Femur (tissue), 1 donor: ENCODE data around the gene ARHGEF1.
"Not testable (repeated sequence)": the region's sequence is repeated elsewhere in the genome, so short reads cannot be mapped to it uniquely, and the experiment has no call there.

Source experiments
- DNase-seq: peaks from one replicate; pipeline ENCODE4 v3.0.0-alpha.2; 2017

ARHGEF1 gene

DNA sequence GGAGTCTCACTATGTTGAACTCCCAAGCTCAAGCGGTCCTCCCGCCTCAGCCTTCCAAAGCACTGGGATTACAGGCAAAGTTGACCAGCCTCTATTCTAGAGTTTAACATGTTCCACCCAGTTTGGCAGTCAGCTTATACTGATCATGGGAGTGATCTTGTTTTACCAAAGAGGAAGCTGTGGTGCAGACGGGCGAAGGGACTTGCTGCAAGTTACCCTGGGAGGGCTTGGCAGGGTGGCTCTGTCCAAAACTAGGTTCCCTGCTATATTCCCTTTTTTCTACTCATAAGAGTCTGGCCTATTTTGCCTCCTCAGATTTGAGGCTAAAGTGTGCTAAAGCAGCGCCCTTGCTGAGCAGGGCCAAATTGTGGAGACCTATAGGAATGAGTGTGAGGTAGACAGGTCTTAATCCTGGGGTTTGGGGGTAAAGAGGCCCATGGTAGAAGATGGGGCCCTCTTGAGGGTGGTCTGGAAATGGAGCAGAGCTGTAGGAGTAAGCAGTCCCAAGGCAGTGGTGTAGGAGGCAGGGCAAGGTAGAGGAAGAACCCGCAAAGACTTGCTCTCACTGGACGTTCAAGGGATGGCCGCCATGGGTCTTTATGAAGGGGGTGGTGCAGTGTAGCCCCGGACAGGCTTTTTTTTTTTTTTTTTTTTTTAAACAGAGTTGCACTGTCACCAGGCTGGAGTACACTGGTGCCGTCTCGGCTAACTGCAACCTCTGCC, 19.6 kb upstream of the ARHGEF1 start:
- DNase-seq = no peak

DNA sequence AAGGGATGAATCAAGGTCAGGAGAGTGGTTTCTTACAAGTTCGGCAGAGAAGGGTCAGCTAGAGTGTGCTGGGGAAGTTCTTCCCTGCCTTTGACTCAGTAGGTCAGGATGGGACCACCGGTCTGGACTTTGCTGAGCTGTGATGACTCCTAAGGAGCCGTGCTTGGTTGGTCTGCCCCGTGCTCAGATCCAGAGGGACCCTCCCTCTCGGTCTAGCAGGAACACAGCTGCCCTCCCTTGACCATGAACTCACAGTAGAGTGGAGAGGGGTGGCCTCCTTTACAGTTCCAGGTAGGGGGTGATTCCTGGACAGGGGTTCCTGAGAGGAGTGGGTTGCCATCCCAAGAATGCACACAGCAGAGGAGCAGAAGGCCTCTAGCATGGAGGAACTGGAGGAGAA, 18.6 kb upstream of the ARHGEF1 start:
- DNase-seq = no peak

DNA sequence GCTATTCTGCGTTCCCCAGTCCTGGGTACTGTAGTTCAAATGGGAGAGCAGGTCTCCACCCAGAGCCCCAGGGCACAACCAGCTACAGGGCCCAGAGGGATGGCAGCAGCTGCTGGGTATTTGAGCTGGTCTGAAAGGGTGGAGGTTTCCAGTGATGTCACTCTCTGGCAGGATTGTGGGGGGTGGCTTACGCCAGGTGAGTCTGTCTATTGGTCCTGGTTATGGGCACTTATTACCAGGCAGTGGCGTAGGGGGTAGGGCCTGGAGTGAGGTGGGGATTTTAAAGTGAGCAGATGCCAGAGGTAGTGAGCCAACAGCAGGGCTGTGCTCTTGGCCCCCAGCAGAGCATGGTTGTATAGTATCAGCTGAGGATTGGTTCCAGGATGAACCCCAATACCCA, 16.7 kb upstream of the ARHGEF1 start:
- DNase-seq = no peak

DNA sequence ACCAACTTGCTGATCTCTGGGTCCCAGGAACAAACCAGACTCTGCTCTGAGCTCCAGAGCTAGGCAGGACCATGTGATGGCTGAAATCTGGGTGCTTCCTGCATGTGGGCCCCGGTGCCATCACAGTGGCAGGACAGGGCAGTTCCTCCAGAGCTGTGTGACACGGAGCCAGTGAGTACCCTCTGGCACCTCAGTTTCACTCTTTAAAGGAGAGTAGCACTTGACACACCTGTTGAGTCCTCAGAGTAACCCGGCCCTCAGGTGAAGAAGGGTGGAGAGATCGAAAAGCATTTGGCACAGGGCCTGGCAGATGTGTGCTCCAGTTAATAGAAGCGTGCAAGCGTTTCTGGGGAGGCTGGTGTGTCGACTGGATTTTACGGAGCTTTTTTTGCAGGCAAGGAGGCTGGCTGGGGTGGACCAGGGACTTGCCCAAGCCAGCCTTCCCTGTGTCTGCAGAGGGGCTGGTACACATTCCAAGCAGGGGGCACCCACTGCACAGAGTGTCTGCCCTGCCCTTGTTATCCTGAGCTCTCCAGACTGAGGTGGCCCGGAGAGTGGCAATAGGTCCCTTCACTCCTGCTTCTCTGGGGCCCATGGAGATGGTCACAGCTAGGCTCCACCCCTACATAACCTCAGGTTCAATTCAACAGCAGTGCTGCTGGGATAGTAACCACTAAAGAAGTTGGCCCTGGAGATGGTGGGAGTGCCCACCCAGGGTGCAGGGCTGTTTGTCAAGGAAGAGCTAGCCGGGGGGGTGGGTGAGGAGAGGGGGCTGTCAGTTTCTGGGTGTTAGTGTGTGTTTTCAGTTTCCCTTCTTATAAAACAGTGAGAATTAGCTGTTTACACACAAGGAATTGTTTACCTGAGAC, 14.6 kb upstream of the ARHGEF1 start:
- DNase-seq = no peak

DNA sequence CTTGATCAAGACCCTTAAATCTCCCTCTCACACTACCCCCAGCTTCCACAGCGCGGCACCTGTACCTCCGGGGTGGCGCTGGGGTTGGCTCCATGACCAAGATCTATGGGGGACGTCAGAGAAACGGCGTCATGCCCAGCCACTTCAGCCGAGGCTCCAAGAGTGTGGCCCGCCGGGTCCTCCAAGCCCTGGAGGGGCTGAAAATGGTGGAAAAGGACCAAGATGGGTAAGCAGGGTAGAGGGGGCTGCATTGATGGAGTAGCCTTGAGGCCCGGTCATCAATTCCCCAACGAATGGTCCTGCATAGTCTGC, 14.0 kb upstream of the ARHGEF1 start:
- no peak for DNase-seq

DNA sequence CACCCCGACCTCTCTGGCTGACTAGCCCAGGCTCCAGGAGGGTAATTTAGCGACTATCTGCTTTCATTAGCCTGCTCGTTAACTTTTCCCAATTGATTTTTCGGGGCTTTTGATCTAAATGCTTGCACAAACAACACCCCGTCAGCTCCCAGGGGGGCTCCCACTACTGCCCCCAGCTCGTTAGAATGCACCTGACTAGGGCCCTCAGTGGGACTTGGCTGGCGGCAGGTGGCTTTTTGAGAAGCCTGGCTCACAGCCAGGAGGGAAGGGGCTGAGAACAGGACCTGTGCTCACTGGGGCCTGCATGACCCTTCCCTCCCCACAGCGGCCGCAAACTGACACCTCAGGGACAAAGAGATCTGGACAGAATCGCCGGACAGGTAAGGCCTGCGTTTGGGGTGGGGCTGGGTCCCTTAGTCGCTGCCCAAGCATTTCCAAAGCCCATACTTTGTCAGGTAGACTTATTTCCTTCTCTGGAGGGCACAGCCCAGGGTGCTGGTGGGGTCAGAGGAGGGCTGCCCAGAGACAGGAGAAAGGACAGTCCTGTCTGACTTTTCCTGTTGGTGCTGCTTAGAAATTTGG, 13.5 kb upstream of the ARHGEF1 start:
- no peak for DNase-seq

DNA sequence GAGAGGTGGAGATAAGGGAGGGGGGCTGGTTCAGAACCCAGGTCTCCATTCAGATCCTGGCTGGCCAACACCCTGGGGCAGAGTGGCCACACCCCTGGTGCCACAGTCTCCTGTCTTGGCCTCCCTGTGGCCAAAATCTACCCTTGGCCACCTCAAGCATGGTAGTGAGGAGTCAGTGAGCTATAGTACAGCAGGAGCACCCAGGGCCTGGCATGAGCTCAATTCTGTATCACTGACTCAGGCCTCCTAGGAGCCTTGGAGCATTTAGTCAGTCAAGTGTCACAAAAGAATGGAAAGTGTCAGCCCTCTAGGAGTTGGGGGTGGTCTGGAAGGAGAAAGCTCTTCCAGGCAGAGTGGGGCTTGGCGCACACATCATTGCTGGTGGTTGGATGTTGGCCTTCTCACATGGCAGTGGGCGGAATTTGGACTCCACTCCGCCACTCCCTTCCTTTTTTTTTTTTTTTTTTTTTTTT, 12.5 kb upstream of the ARHGEF1 start:
- no peak for DNase-seq

DNA sequence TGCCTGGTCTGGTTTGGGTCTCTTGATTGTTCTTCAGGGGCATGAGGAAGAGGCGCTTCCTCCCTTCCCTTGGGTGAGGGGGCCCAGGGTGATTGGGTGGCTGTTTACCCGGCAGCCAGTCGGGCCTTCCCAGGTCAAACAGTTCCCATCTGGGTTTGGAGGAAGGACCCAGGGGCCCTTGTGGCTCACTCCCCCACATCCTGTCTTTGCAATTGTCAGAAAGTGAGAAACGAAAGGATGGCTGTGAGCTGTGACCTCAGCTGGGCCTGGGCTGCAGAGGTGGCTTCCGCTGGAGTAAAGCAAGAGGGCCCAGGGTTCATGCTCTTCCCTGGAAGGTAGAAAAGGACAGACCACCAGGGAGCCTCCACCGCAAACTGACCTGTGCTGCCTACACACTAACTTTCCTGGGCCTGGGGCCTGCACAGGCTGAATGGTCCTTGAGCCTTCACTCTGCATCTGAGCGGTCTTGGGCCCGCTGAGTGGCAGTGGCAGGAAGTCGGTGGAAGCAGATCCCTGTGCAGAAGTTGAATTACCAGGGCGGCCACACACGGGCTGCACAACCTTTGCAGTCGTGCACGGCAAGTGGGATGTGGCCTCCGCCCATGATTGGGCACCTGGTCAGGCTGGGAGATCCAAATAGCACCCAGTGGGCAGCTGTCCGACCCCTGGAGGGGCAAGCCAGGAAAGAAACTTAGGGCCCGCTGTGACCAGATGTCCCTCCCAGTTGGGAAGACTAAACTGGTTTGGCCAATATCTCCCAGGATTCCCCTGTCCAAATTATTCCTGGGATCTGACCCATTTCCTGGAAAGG, 11.2 kb upstream of the ARHGEF1 start:
- peak; percentile 53 for DNase-seq

DNA sequence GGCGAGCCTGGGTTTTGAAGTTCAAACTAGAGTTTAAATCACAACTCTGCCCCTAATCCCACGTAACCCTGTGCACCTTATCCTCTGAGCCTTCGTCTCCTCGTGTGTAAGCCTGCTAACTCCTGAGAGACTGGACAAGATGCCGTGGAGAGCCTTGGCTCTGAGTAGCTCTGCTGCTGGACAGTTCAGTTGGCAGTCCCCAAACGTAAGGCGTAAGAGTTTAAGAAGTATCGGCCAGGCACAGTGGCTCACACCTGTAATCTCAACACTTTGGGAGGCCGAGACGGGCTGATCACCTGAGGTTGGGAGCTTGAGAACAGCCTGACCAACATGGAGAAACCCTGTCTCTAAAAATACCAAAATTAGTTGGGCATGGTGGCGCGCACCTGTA, 10.6 kb upstream of the ARHGEF1 start:
- no peak for DNase-seq

DNA sequence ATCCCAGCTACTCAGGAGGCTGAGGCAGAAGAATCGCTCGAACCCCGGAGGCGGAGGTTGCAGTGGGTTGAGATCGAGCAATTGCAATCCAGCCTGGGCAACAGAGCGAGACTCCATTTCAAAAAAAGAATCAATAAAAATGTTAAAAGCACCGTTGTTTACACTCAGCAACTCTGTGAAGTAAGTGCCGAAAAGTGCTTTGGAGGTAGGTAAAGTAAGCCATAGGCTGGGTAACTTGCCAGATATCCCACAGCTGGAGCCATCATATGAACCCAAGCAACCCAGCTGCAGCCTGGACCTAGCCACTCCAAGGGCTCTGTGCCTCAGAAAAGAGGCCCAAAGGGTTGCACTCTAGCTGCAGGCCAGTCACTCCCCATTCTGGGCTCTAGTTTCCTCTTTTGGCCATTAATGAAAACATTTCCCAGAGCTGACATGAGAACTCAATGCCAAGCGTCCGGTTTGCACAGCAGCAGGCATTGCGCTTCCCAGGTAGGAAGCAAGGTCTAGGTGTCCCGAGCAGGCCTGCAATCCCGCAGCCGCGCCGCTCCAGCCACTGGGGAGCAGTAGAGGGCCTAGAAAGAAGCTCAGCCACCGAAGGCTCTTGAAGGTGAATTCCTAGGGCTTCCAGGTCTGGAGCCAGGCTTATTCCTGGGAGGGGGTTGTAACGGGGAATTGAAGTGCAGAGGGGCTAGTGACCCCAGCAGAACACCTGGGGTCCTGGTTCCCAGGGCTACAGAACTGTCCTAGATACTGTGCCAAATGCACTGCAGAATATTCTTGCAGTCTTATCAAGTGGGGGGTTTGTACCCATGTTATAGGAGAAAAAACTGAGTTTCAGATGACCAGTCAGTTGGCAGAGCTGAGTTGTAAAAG, 10.0 kb upstream of the ARHGEF1 start:
- peak; percentile 68 for DNase-seq

DNA sequence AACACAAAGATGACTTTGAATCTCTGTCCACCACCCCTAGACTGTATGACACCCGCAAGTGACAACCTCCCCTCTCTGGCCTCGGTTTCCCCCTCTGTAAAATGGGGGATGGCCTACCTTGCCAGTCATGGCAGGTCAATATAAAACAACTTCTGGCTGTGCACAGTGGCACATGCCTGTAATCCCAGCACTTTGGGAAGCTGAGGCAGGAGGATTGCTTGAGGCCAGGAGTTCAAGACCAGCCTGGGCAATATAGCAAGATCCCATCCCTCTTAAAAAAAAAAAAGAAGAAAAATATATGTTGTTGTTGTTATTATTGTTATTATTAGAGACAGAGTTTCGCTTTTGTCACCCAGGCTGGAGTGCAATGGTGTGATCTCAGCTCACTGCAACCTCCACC, 7.0 kb upstream of the ARHGEF1 start:
- not testable (repeated sequence) for DNase-seq

DNA sequence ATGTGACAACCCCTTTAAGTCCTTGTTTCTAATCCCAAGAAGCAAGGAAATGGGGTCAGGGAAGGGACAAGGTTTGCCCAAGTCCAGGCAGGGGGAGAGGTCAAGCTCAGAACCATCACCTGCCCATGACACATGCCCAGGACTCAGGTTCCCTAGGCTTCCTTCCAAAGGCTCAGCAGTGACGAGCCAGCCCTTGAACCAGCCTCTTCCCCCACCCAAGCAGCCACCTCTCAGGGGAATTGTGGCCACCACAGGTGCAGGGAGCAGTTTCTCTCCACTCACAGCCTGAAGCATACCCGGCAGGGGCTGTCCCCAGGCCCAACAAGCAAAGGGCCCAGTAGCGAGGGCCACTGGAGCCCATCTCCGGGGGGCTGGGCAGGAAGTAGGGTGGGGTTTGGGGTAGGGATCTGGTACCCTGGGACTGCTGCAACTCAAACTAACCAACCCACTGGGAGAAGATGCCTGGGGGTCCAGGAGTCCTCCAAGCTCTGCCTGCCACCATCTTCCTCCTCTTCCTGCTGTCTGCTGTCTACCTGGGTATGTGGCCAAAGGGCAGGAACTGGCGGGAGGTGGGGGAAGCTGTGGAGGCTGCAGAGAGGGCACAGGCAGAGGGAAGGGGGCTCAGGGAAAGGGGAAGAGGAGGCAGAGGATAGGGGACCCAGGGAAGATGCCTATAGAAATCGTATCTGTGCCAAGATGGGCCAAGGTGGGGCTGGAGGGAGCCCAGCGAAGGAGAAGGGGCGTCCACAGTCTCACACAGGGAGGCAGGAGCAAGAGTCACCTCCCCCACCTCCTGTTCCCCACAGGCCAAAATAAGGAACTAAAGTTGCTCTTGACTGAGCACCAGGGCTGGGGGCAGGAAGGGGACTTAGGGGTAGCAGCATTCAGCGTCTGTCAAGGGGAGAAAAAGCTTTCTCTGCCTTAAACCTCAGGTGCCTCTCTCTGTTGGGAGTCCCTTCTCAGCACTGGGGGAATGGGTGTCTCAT, 5.8 kb upstream of the ARHGEF1 start, which contains the start of gene CD79A:
CD79A (plus strand) TSS at position 433 of the 986 bp plus-strand sequence; CDS start at position 459, 26 bp downstream.
- DNase-seq = peak; percentile 56

DNA sequence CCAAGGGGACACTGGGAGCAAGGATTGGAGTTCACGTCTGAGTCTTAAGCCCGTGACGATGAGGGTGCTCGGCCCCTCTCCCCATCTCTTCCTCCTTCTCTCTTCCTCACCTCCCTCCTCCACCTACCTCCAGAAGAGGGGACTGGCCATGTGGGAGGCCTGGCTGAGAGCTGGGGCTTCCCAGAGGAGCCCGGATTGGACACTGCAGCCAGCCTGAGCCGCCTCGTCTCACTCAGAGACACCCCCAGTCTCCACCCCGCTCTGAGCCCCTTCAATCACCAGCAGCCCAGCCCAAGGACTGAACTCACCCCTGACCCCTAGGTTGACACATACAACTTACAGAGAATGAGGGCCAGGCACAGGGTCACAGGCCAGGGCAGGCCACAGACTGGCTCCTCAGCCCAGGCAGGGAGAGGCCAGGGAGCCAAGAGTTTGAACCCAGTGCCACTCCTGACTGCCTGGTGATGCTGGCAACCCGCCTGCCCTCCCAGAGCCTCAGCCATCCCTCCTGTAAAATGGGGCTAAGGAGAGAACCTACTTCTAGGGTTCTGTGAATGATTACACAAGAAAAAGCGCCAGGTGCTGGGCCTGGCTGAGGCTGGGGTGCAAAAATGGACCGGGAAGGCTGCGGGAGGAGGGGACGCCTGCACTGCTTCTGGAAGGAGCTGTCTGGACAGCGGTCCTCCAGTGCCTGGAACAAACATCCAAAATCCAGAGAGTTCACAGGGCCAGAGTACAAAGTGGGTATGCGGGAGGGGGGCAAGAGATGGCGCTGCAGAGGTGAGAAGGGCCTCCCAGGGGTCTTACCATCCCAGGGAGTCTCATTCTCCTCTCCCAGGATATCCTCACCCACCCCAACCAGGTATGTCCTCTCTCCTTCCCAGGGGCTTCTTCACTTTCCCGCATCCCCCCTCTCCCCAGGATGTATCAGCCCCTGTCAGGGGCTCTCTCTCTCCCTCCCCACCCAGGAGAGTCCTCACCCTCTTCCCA, 4.8 kb upstream of the ARHGEF1 start:
- DNase-seq = no peak

DNA sequence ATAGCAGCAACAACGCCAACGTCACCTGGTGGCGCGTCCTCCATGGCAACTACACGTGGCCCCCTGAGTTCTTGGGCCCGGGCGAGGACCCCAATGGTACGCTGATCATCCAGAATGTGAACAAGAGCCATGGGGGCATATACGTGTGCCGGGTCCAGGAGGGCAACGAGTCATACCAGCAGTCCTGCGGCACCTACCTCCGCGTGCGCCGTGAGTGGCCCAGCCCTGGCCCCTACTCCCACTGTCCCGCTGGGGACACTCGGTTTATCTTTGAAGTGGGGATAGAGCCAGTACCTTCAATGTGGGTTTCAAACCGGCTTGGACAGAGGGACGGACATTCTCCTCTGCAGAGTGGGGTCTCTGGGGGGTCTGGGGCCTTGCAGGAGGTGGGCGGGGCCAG, 3.9 kb upstream of the ARHGEF1 start:
- DNase-seq = no peak

DNA sequence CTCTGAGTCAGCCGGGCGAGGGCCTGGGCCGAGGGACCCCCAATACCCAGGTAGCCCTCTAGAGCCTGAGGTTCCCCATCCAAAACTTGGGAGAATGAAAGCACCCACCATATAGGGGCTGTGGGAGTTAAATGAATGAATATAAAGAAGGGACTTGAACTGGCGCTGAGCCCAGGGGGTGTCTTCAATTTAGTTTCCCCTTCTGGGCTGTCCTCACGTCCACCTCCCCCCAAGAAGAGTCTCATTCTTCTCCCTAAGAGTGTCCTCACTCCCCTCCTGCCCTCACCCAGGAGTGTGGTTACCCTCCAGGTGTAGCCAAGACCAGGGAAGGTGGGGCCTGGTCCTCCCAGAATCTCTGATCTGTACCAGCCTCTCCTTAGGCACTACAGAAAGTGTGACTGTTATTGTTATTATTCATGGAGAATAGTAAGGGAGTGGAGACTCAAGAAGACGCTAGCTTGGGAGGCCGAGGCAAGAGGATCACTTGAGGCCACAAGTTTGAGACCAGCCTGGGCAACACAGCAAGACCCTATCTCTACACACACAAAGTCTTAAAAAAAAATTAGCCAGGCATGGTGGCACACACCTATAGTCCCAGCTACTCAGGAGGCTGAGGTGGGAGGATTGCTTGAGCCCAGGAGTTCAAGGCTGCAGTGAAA, 3.2 kb upstream of the ARHGEF1 start:
- DNase-seq = no peak

DNA sequence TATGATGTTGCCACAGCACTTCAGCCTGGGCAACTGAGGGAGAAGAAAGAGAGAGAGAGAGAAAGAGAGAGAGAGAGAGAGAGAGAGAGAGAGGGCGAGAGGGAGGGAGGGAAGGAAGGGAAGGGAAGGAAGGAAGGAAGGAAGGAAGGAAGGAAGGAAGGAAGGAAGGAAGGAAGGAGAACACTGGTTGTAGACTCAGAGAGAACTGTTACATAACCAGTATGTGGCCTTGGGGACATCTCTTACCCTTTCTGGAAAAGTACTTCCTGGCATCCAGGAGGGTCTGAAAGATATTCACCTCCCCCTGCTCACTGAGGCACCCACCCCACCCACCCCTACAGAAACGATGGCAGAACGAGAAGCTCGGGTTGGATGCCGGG, 2.7 kb upstream of the ARHGEF1 start:
- no peak for DNase-seq

DNA sequence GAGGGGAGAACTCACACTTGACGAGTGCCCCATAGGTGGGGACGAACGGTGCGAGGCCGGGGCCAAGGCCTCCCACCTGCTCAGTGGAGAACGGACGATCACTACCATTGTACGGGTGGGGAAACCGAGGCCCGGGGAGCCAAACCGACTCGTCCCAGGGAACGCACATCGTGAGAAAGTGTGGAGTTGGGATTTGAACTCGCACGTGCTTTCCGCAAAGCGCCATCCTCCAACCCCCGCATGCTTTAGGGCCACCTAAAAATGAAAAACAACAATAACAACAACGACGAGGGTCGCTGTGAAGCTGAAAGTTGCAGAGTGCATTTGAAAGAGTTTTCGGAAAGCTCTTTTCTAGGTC, 458 bp downstream of the ARHGEF1 start:
- no peak for DNase-seq

DNA sequence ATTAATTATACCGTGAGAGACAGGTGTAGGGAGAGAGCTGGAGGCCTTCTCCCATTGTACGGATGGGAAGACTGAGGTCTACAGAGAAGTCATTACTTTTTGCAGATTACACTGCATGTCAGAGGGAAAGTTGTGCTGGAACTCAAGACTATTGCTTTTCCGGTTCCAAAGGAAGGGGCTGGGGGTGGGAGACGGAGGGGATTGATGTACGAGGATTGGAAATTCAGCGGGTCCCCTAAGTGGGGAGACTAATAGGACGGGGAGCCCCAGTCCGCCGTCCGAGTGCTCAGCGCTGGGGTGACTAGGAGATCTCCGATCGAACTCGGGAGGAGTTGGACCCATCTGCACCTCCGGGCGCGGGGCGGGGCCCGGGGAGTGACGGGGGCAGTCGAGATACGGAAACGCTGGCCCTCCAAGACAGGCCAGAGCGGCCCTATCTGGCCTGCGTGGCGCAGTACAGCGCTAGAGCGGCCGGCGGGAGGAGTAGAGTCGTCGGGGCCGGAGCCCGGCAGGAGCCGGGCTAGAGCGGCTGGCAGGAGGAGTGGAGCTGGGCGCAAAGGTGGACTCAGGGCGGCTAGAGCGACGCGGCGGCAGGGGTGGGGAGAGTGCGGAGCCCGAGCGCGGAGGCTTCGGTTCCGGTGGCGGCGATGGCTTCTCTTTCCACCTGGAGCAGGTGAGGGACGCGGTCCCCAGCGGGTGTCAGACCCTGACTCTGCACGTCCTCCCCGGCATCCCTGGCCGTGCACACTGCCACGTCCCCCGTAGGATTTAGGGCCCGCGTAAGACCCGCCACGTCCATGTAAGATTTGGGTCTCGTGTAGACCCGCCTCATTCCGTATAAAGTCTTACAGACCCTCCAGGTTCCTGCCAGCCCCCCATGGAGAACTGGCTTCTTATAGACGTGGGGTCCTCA, 1.1 kb downstream of the ARHGEF1 start:
- DNase-seq = peak; percentile 96
